HG03558 (cell line): ENCODE results near the gene TMEM37.

Experiments
- ATAC-seq: cut with Tn5 transposase; IDR thresholded peaks from one replicate; pipeline ENCODE4 v1.9.1; 2021; ENCODE audit warnings: moderate number of reproducible peaks; ENCODE audit not compliant: unreplicated experiment; ENCODE audit errors: extremely low read depth

TMEM37 gene

DNA sequence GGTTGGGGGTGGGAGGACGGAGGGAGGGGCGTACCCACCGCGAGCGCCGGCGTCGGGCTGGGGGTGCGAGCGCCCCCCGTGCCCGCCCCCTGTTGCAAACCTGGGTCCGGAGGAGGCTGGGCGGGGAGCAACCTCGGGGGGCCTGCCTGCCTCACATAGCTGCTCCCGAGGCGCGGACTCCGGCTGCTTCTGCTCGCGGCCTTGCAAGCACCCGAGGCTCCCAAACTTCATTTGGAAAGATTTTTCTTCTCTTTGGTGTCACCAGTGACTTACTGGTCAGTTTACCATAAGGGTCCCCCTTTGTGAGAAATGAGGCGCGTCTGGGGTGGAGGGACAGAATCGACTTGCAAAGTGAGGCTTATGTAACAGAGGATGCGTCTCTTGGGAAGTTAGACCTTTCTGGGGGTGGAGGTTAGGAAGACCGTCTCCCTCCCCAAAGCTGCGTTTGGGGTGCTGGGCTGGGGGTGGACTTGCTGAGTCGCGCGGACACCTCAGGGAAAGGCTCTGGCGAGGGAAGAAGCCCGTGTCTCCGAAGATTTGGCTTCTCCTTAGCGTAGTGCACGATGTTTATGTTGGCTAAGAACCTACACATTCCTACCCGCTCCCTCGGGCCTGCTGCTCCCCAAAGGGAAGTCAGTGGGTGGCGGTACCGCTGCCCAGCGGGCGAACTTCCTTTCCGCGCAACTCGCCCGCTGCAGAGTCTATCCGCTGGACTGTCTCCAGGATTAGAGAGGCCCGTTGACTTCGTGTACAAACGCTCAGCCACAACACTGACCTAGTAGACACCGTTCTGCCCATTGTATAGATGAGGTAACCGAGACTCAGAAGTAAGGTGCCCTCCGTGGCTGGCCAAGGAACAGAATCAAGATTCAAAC lies 559 bp downstream of the TMEM37 start:
- no peak for ATAC-seq

DNA sequence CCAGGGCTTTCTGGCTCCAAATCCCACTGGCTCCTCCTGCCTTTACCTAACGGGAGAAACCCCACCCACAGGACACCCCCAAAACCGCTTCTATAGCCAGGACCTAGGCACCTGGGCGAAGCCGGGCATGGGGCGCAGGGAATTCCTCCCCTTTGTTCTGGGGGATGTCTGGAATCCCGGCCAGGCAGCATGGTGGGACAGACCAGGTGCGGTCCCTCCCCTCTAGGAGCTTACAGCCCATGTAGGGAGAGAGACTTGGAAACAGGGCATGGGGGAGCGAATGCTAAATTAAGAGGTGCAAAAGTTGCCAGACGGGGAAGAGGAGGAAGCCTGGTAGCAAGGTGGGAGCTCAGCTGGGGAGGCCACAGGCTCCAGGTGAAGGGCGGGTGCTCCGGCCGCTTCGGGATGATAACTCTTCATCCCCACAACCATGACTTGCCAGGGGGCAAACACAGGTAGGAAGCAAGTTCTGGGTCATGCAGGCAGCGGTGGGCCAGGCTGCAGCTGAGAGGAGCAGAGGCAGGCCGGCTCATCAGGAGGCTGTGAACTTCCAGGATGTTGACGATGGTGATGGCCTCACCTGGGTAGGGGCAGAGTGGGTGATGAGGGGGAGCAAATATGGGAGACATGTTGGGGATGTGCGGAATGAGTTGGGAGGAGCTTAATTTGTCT lies 1.3 kb downstream of the TMEM37 start:
- ATAC-seq: no peak

DNA sequence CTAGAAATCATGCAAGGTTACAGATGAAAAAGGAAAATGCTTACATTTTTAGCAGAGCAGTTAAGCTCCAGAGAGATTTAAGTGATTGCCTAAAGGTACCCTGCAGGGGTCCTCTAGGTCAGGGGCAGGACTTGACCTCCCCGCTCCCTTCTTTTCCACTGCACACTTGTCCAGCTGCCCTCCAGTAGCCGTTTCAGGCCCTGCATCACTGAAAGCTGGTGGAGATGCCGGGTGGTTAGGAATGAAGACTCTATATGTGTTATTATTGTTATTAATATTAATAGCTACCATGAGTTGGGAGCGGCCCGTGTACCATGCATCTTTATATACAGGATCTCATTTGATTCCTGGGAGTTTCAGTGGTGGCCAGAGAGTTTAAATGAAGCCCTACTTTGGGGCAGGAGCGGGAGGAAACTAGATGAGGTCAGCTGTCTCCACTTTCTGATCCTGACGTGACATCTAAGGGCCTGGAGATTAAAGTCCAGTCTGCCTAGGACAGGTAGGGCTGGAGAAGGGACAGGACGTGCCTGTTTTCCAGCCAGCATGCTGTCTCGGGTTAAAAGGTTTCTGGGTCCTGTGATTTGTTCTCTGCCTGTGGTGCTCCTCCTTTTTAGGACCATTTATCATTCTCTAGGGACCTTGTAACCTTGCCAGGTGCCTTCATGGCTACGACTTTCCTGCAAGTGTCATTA lies 2.1 kb downstream of the TMEM37 start:
- ATAC-seq: no peak

DNA sequence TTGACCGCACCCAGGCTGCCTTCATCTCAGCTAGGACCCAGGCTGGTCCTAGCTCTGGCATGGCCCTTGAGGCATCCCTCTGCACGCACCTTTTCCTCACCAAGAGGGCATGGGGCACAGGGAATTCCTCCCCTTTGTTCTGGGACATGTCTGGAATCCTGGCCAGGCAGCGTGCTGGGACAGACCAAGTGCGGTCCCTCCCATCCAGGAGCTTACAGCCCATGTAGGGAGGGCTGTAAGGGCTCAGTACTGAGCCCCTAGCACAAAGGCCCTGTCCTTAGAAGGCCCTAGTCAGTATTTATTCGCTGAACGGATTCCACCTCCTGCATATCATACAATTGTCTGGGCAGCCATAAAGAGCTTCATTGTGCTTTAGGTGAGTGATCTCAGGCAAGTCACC lies 3.0 kb downstream of the TMEM37 start:
- no peak for ATAC-seq

DNA sequence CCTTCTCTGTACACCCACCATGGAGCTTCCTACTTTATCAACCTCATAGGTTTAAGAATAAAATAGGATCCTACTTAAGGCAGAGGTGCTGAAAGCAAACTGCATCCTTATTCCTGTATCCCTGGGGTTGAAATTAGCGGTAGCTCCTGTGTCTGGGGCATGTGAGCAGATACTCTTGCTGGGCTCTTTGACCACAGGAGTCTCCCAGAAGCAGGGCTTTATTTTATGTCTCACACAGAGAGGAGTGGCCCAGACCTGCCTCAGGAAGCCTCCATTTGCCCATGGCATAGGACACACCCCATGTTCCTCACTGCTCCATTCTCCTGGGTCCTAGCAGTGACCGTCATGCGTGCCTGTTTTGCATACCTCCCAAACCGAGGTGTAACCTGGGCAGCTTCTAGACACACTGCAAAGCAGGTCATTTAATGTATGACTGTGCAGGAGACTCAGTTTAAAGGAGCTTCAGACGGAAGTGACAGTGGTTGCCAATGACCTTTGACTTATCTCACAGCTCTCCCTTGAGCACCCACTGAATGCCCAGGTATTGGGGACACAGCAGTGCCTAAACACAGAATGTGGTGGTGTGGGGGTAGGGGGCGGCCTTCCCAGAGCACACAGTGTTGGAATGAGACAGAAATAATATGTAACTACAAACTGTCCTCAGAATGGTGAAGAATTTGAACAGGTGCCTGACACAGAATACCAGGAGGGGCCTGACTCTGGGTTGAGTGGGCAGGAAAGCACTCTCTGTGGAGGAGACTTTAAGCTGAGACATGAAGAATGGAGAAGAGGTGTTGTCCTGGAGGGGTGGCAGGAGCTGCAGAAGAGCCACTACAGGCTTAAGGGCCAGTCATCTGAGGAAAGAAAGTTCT lies 3.7 kb downstream of the TMEM37 start:
- ATAC-seq: no peak

DNA sequence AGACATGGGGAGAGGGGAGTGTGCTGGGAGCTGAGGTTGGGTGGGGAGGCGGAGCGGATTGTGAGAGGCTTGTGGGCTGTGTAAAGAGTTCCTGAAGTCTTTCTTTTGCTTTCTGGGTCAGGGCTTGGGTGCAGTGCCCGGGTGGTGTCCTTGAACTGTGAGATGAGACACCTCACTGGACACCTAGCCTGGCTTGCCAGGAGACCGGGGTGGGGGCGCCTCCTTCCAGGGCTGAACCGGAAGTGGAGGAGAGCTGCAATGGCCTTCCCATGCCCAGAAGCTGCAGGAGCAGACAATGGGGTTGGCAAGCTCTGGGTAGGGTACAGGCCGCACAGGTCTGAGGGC lies 4.3 kb downstream of the TMEM37 start:
- no peak for ATAC-seq

DNA sequence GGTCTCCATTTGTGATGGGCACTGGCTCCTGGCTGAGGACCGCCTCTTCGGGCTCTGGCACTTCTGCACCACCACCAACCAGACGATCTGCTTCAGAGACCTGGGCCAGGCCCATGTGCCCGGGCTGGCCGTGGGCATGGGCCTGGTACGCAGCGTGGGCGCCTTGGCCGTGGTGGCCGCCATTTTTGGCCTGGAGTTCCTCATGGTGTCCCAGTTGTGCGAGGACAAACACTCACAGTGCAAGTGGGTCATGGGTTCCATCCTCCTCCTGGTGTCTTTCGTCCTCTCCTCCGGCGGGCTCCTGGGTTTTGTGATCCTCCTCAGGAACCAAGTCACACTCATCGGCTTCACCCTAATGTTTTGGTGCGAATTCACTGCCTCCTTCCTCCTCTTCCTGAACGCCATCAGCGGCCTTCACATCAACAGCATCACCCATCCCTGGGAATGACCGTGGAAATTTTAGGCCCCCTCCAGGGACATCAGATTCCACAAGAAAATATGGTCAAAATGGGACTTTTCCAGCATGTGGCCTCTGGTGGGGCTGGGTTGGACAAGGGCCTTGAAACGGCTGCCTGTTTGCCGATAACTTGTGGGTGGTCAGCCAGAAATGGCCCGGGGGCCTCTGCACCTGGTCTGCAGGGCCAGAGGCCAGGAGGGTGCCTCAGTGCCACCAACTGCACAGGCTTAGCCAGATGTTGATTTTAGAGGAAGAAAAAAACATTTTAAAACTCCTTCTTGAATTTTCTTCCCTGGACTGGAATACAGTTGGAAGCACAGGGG lies 5.5 kb downstream of the TMEM37 start:
- ATAC-seq: no peak

DNA sequence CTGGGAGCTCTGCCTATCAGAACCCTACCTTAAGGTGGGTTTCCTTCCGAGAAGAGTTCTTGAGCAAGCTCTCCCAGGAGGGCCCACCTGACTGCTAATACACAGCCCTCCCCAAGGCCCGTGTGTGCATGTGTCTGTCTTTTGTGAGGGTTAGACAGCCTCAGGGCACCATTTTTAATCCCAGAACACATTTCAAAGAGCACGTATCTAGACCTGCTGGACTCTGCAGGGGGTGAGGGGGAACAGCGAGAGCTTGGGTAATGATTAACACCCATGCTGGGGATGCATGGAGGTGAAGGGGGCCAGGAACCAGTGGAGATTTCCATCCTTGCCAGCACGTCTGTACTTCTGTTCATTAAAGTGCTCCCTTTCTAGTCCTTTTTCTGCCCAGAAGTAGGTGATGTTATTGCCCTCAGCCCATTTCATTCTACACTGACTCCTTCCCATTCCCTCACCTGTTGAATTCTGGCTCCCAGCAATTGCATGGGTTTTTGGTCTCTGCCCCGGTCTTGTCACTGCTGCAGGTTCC lies 6.5 kb downstream of the TMEM37 start:
- ATAC-seq: no peak

DNA sequence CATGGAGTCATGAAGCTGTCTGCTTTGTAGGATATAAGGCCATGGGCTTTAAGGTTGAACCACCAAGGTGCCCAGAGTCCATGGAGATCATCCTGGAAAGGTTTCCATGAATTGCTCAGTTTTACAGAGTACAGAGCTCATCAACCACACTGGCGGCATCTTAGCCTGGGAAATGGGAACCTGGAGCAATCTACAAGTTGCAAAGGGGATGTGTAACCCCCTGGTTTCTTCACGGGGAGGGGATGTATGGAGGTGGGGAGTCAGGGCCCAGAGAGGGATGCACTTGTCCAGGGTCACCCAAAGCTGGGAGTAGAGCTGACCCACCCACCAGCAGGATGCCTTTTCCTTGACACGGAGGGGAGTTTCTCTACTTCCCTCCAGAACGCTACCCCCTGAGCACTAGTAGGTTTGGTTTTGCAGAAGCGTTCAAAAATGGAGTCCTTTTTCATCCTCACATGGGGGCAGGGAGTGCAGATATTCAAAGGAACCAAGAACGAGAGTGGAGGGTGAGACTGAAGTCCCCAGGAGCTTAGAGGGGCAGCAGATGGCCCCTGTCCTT lies 7.2 kb downstream of the TMEM37 start:
- ATAC-seq: no peak

DNA sequence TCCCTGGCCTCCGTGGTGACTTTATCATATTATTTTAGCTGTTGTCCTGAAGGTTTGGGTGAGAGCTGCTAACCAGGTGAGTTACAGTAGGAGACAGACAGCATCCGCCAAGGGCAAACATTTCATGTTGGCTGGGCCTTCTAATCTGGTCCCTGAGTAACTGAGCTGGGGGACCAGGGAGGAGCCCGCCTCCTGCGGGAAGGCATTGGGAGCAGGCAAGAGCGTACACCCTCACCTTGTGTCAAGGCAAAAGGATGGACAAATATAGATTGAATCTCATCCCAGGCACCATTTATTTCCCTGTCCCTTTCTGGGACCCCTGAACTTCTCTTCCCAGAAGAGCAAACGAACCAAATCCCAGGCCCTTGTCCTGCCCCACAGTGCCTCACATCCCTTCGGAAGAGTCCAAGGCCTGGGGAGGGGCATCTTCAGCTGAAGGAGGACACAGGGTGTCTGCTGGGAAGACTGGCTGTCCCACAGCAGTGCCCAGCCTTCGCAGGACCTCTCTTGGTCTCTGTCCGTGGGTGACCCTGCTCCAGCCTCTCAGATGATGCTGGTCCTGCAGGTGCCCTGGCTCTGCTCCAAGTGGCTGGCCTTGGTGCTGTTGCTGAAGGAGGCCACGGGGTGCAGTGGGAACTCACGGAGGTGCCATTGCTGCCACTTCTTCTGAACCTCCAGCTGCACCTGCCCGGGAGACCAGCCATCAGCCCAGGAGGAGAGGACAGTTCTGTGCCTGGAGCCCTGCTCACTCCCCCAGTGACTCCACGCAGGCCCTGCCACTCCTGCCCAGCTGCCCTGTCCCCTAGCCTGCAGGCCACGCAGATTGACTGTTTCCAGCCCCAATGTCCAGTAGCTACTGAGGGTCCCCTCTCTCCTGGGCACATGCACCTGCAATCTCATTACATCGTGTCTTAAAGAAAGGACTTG lies 8.2 kb downstream of the TMEM37 start:
- no peak for ATAC-seq

DNA sequence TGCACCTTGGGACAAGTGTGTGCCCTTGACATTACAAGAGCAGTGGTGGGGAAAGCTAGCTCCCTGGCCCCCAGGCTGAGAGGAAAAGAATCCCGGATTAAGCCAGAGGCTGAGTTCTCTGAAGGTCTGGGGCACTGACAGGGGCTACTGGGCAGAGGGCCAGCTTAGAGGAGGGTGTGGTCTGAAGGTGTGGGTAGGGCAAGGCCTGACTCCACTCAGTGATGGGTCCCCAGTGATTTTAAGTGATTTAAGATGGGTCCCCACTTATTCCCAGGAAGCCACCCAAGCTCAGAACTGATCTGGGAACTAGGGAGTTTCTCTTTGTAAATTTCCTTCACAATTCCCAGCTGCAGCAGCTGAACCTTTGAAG lies 8.8 kb downstream of the TMEM37 start:
- ATAC-seq: no peak

DNA sequence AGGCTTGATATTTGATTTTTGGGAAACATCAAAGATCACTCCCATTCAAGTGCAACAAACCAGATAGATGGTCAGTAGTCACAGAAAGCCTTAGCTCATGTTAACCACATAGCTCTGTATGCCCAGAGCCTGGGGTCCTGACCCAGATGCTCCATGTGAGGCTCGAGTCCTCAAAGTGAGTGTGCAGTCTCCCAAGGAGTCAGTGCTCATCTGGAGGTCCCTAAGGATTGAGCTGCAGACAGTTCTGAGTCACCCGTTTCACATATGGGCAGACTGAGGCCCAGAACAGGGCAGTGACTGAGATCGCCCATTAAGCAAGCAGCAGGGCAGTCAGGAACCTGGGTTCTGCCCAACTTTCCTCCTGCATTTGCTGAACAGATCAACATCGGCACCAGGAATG lies 9.2 kb downstream of the TMEM37 start:
- ATAC-seq: no peak

DNA sequence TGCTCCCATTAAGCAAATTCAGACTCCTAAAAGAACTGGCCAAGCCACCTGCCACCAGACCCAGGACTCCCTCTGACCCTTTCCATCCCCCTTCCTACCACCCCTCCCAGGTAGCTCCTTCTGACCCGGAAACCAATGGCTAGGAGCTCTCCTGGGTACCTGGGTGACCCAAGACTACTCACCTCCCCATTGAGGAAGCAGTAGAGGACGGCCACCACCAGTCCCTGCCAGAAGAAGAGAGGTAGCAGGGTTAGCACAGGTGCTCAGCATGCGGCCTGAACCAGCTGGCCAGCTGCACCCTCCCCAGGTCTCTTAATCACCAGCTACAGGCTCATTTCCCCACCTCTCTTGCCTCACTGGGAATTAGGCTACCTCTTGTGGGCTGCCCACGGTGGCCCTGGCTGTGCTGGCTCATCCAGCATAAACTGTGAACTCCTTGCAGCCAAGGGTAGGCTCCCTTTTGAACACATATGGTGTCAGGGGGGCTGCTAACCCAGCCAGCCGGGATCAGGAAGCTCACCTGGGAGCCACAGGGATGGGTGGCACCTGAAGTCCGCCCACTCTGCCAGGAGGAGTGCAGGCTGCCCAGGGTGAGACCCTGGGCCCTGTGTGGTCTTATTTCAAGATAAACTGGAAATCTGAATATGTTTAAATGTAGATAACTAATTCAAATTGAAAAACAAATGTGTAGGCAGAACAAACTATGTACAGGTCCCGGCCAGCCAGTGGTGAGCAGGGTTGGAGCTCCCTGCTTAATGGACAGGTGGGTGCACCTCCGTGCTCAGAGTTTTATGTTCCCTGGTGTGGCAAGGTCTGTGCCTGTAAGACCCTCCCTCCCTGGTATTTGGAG lies 9.9 kb downstream of the TMEM37 start:
- ATAC-seq: no peak

DNA sequence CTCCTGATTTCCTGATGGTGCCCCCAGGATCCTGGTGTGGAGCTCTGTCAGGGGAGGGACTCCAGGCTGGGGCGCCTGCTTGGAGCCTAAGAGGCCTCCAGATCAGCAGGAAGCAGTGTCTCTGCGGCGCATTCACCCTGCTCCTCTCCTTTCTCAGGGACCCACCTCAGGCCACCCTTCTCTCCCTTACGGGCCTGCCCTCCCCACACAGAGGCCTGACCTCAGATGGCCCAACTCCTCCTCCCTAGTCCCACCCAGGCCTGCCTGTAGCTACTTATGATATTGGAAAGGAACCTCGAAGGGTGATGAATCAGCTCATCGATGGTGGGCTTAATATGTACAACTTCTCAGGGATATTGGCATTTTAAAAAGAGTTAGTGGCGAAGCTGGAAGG lies 10.6 kb downstream of the TMEM37 start:
- no peak for ATAC-seq

DNA sequence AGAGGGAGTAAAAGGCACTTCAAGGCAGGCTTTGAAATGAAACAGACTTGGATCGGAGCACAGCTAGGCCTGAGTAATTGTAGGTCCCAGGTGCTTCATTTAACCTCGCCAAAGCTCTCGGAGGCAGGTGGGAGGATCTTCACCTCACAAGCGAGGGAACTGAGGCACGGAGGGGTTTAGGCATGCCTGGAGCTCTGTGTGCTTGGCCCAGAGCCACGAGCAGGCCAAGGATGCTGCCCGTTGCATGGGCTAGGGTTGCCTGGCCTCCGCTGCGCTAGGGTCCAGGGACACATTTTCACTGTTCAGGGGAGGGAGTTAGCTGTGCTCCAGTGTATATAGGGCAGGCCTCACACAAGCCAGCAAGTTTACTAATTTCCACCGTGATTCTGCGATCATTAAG lies 11.2 kb downstream of the TMEM37 start:
- ATAC-seq: no peak

DNA sequence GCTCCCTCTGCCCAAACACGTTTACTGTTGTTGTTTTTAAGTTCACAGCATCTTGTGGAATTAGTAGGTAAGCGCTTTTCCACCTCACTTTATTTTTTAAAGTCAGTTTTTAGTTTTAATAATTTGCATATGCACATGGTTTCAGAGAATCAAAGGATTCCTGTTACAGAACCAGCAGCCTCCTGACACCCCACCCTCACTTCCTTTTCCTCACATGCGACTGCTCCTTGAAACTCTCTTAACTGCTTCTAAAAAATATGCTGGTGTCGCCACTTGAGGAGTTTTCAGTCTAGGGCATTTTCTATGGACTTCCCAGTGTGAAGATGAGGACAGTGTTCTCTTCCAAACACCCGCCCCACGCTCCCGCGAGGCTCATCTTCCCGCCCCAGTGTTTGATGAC lies 14.4 kb downstream of the TMEM37 start:
- ATAC-seq: no peak

DNA sequence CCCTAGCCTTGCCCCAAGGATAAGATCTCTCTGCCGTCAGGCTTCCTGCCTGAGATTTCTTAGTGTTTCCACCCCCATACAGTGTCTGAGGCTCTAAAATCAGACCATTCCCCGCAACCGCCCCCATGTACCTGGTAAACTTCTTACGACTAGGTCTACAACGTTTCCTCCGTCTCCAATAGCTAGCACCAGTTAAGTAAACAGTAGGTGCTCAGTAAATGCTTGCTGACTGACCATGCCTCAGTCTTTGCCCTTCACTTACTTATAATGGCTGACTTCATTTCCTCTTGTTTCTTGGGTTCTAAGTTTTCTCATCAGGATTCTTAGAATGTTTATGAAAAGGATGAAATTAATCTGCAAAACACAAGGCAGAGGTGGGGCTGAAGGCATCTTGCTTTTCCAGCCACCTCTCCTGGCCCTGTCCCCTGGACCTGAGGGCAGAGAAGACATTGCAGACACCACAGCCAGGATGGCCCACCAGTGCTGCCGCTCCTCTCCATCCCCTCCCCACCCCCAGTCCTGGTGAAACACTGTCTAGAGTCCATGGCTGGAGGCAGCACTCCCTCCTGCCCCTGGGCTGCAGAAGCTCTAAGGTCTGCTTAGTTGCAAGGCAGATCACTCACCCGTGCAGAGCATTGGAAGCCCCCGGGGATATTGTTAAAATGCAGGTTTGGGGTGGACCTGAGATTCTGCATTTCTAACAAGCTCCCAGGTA lies 16.9 kb downstream of the TMEM37 start:
- ATAC-seq: no peak
